Small intestine (tissue), 7 donors: ENCODE measurements around the gene DISC1. TPM values are rescaled to one million over a fixed set of nuclear protein-coding genes. Genes with fewer than 3 reads are reported as not detected.
"Not testable (repeated sequence)": the region's sequence is repeated elsewhere in the genome, so short reads cannot be mapped to it uniquely, and the experiment has no call there.

Source experiments
- DNase-seq, 2 donors: peaks; one replicate each; pipeline versions ENCODE4 v3.0.0 to v3.0.0-alpha.2; 2013
- FAIRE-seq: peaks from 2 replicates; lab custom pipeline; 2012; peaks lifted over from hg19 to GRCh38; lab: Jason Lieb, UNC
- H3K27ac ChIP-seq, 3 donors: one replicate each; pipeline ENCODE4 v1.5.1; 2013; ENCODE audit warnings: low read length in 2 of 3, mild to moderate bottlenecking in 2 of 3, control low read depth in 1 of 3, inconsistent platforms in 1 of 3, low read depth in 1 of 3, moderate library complexity in 1 of 3
- H3K27me3 ChIP-seq, 3 donors: one replicate each; pipeline ENCODE4 v1.6.1; 2013; ENCODE audit warnings: low read length in 3 of 3, inconsistent platforms in 1 of 3; ENCODE audit not compliant: control insufficient read depth in 3 of 3, insufficient read depth in 3 of 3
- H3K36me3 ChIP-seq, 3 donors: one replicate each; pipeline ENCODE4 v1.6.1; 2013; ENCODE audit warnings: low read length in 3 of 3, inconsistent platforms in 1 of 3, low read depth in 1 of 3, mild to moderate bottlenecking in 1 of 3, moderate library complexity in 1 of 3; ENCODE audit not compliant: control insufficient read depth in 3 of 3, insufficient read depth in 2 of 3
- H3K4me1 ChIP-seq, 3 donors: one replicate each; pipeline ENCODE4 v1.6.1; 2013; ENCODE audit warnings: low read length in 2 of 3, inconsistent platforms in 1 of 3, low read depth in 1 of 3, mild to moderate bottlenecking in 1 of 3, moderate library complexity in 1 of 3; ENCODE audit not compliant: control insufficient read depth in 3 of 3, insufficient read depth in 2 of 3
- H3K4me3 ChIP-seq, 3 donors: one replicate each; pipeline ENCODE4 v1.5.1; 2013; ENCODE audit warnings: low read length in 3 of 3, control low read depth in 1 of 3, inconsistent platforms in 1 of 3, low read depth in 1 of 3, mild to moderate bottlenecking in 1 of 3, moderate library complexity in 1 of 3
- H3K9me3 ChIP-seq, 2 donors: one replicate each; pipeline ENCODE4 v1.6.1; 2013; ENCODE audit warnings: low read depth in 1 of 2, low read length in 1 of 2; ENCODE audit not compliant: control insufficient read depth in 2 of 2, insufficient read depth in 1 of 2
- WGBS, 3 donors: extraction: QIAGEN DNeasy Blood & Tissue Kit; methylation state at CpG; one replicate each; pipeline ENCODE4 v1.1.7; 2013; 5-methylcytosine and 5-hydroxymethylcytosine counted together
- polyA plus RNA-seq, 4 donors: library from polyadenylated mRNA; stranded (reverse) in 3 of 4; unstranded in 1 of 4; fragments of 200-250 nt in 3 of 4; fragments of 120-200 nt in 1 of 4; gene quantifications; one replicate each; pipeline versions ENCODE4 v1.2.1 to v1.2.3, GENCODE V29; 2013
- donor health status: healthy with polysubstance abuse.
- donor health status: control.
- donor health status: control.
- donor health status: Bipolar disorder and iron deficiency.
- donor health status: healthy.

Gene DISC1
- polyA plus RNA-seq, 4 donors: 0.27 to 2.1 (median 0.85) TPM; not detected in 1

DNA sequence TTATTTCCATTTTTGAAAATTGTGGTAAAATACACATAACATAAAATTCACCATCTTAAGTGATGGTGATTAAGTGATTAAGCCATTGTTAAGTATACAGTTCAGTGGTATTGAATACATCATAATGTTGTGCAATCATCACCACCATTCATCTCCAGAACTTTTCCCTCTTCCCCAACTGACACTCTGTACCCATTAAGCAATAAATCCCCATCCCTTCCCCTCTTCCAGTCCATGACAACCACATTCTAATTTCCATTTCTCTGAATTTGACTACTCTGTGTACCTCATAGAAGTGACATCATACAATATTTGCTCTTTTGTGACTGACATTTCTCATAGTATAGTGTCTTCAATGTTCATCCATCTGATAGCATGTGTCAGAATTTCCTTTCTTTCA, 124.8 kb downstream of the DISC1 start:
- Histone ChIP-seq H3K9me3 (peaks cover 2 to 12% of the 10 kb centered on the region in 2 donors), H3K36me3 (peaks cover 0 to 5% (median 0%) of the 10 kb centered on the region in 3 donors), H3K4me3 (no peak overlapping the region), H3K27me3 (no peaks in the 10 kb centered on the region), H3K4me1 (no peaks in the 10 kb centered on the region), H3K27ac (no peak overlapping the region)
- FAIRE-seq (no peak), DNase-seq (no peak)

DNA sequence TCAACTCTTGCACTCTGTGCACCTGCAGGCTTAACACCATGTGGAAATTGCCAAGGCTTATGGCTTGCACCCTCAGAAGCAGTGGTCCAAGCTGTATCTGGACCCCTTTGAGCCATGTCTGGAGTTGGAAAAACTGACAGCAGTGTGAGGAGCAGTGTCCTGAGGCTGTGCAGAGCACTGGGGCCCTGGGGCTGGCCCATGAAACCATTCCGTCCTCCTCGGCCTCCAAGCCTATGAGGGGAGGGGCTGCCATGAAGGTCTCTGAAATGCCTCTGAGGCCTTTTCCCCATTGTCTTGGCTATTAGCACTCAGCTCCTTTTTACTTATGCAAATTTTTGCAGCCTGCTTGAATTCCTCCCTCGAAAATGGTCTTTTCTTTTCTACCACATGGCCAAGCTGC, 126.7 kb downstream of the DISC1 start:
- no peaks in the 10 kb centered on the region for H3K4me1 ChIP-seq
- FAIRE-seq (no peak), DNase-seq (no peak)
- no peaks in the 10 kb centered on the region for H3K27me3 ChIP-seq
- no peak overlapping the region for H3K4me3 ChIP-seq
- no peak overlapping the region for H3K27ac ChIP-seq
- WGBS, 3 donors: 81 to 91% (median 90%) methylated on average over 3 of the region's 3 CpGs
- peaks cover 0 to 5% (median 0%) of the 10 kb centered on the region in 3 donors for H3K36me3 ChIP-seq
- H3K9me3 ChIP-seq: peaks cover 2 to 12% of the 10 kb centered on the region in 2 donors

DNA sequence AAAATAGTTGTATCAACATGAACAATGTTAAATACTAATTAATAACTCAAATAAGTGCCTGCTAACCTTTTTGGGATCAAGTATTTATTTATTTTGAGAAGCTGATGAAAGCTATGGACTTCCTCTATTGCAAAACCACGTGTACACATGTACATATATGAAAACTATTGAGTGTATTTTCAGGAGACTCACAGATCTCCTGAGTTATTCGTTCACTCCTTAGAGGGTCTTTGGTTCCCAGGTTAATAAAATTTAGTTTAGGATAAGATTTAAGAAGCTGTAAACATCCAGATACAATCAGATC, 130.5 kb downstream of the DISC1 start:
- no peaks in the 10 kb centered on the region for H3K4me1 ChIP-seq
- DNase-seq (peak in 1 of 2 donors; percentile 2), FAIRE-seq (no peak)
- H3K4me3 ChIP-seq: no peak overlapping the region
- H3K27me3 ChIP-seq: no peaks in the 10 kb centered on the region
- H3K27ac ChIP-seq: no peak overlapping the region
- peaks cover 2 to 12% of the 10 kb centered on the region in 2 donors for H3K9me3 ChIP-seq
- peaks cover 0 to 3% (median 0%) of the 10 kb centered on the region in 3 donors for H3K36me3 ChIP-seq
- 28 to 41% (median 28%) methylated on average over 2 of the region's 2 CpGs for WGBS, 3 donors

DNA sequence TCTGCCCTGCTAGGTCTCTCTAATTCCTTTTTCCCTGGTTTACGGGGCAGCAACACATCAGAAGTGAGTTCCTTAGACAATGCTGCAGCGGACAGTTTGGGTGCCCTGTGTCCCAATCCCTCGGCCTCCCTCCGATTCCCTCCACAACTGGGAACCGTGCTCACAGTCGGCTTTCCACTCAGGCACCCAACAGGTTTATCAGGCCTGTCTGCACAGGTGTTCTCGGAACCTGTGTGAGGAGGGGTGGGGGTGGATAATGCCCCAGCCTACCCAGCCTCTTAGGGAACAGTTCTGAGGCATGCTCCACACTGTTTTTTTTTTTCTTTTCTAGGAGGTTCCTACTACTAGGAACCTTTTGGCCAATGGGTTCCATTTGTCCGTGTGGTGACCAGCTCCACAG, 131.2 kb downstream of the DISC1 start:
- no peak overlapping the region for H3K27ac ChIP-seq
- 90 to 99% (median 95%) methylated on average over 8 of the region's 8 CpGs for WGBS, 3 donors
- H3K9me3 ChIP-seq: peaks cover 2 to 8% of the 10 kb centered on the region in 2 donors
- no peak for FAIRE-seq
- no peak for DNase-seq
- no peaks in the 10 kb centered on the region for H3K27me3 ChIP-seq
- no peak overlapping the region for H3K4me3 ChIP-seq
- H3K4me1 ChIP-seq: no peaks in the 10 kb centered on the region
- H3K36me3 ChIP-seq: peaks cover 0 to 3% (median 0%) of the 10 kb centered on the region in 3 donors

DNA sequence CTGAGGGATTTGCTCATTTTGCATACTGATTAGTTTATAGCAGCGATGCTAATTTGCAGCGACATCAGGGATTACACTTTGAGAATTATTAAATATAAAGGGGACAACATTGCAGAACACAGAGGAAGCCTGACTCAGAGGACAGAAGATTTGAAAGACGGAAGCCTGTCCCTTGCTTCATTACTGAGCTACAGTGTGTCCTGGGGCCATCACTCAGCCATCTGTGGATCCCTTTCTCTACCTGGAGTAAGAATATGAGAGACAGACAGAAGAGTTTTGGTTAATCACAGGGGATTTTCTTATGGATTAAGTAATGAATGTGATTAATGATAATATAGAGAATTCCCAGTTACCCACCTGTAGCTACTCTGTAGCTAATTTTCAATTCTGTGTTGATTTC, 134.7 kb downstream of the DISC1 start:
- 91 to 95% (median 93%) methylated on average over 3 of the region's 3 CpGs for WGBS, 3 donors
- Histone ChIP-seq H3K4me1 (no peaks in the 10 kb centered on the region), H3K4me3 (no peak overlapping the region), H3K27me3 (no peaks in the 10 kb centered on the region), H3K9me3 (no peaks in the 10 kb centered on the region), H3K36me3 (no peaks in the 10 kb centered on the region), H3K27ac (no peak overlapping the region)
- FAIRE-seq (no peak), DNase-seq (no peak)

DNA sequence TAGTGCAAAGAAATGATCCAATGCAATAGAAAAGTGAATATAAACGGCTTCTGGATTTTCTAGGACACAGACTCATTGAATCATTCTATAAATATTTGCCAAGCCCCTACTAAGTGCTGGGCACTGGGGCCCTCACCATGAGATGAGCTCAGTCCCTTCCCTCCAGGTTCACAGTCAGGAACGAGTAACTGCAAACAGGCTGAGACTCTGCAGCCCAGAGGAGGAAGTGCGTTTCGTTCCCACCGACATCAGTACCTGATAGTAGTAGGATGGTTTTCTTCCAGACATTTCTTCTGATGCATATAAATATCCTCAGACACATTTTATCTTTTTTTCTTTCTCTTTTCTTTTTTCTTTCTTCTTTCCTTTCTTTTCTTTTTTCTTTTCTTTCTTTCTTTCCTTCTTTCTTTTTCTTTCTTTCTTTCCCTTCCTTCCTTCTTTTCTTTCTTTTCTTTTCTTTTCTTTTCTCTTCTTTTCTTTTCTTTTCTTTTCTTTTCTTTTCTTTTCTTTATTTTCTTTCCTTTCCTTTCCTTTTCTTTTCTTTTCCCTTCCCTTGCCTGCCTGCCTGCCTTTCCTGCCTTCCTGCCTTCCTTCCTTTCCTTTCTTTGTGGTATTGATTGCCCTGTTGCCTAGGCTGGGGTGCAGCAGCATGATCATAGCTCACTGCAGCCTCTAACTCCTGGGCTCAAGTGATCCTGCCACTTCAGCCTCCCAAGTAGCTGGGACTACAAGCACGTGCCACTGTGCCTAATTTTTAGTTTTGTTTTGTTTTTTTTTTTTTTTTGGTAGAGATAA, 135.4 kb downstream of the DISC1 start:
- Histone ChIP-seq H3K36me3 (no peaks in the 10 kb centered on the region), H3K9me3 (no peaks in the 10 kb centered on the region), H3K27ac (no peak overlapping the region), H3K4me1 (no peaks in the 10 kb centered on the region), H3K27me3 (no peaks in the 10 kb centered on the region), H3K4me3 (no peak overlapping the region)
- DNase-seq (no peak), FAIRE-seq (no peak)
- WGBS, 3 donors: 78 to 85% (median 79%) methylated on average over 6 of the region's 6 CpGs

DNA sequence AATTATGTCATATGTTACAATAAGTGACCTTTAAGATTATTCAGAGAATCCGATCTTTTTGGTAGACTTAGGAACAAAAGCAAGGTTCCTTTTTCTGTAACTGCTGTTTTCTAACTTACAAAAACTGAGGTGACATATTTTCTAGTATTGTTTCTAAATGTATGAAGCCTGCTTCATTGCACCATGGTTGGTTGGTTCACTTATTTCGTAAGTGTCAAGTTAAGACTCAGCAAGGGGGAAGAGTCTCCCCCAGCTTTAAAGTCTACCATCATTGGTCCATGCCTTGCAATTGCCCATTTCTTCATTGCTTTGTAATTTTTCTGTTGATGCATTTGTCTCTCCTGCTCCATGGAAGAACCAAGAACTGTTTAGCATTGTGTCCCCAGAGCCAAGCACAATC, 136.9 kb downstream of the DISC1 start:
- no peaks in the 10 kb centered on the region for H3K27me3 ChIP-seq
- no peaks in the 10 kb centered on the region for H3K4me1 ChIP-seq
- H3K9me3 ChIP-seq: no peaks in the 10 kb centered on the region
- no peak overlapping the region for H3K4me3 ChIP-seq
- H3K27ac ChIP-seq: no peak overlapping the region
- no peak for DNase-seq
- 85 to 93% (median 92%) methylated on average over 2 of the region's 2 CpGs for WGBS, 3 donors
- H3K36me3 ChIP-seq: no peaks in the 10 kb centered on the region
- FAIRE-seq: no peak

DNA sequence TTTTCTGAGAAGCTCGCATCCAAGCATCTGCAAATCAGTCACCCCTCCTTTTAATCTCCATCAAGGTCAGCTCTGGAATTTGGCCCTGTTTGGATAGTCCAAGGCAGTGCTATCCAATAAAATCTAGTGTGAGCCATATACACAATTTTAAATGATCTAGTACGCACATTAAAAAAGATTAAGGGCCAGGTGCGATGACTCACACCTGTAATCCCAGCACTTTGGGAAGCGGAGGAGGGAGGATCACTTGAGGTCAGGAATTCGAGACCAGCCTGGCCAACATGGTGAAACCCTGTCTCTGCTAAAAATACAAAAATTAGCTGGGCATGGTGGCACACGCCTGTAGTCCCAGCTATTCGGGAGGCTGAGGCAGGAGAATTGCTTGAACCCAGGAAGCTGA, 139.2 kb downstream of the DISC1 start:
- not testable (repeated sequence) for H3K27ac ChIP-seq, H3K36me3 ChIP-seq, H3K4me1 ChIP-seq, DNase-seq, FAIRE-seq, H3K9me3 ChIP-seq, H3K27me3 ChIP-seq, H3K4me3 ChIP-seq
- WGBS, 3 donors: 74 to 86% (median 79%) methylated on average over 7 of the region's 7 CpGs

DNA sequence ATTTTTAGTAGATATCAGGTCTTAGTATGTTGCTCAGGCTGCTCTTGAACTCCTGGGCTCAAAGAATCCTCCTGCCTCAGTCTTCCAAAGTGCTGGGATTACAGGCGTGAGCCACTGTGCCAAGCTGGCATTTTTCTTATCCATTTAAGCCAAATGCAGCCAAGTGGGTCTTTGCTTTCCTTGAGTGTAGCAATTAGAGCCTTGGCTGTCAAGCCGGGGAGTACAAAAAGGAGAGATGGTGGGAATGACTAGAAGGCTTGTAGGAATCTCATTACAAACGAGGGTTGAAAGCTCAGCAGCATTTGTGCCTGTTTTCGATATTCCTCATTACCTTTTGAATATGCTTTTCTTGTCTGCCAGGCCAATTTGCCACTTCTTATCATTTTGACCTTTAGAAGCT, 140.9 kb downstream of the DISC1 start:
- DNase-seq: no peak
- no peaks in the 10 kb centered on the region for H3K9me3 ChIP-seq
- H3K27me3 ChIP-seq: no peaks in the 10 kb centered on the region
- WGBS, 3 donors: 49 to 69% (median 61%) methylated on average over 4 of the region's 4 CpGs
- H3K4me1 ChIP-seq: no peaks in the 10 kb centered on the region
- no peak overlapping the region for H3K27ac ChIP-seq
- no peaks in the 10 kb centered on the region for H3K36me3 ChIP-seq
- FAIRE-seq: no peak
- no peak overlapping the region for H3K4me3 ChIP-seq
